PFSK-1 (cell line): ENCODE results near the gene DPH7.

Source experiments
- FOXP2 ChIP-seq: optimal IDR thresholded peaks from 2 replicates; pipeline ENCODE3; 2011; ENCODE audit warnings: borderline replicate concordance, control low read depth, inconsistent platforms; ENCODE audit not compliant: insufficient read depth; ENCODE audit errors: extremely low read length, extremely low read depth
- POLR2AphosphoS5 ChIP-seq: IDR thresholded peaks from 2 replicates; pipeline ENCODE4 v1.6.1; 2012; ENCODE audit warnings: low read depth, mild to moderate bottlenecking, control low read depth, low read length, moderate library complexity
- REST ChIP-seq, 2 experiments: IDR thresholded peaks; 2 replicates each; pipeline versions ENCODE4 v1.6.1 to v1.8.0; 2011 to 2012; ENCODE audit warnings: low read depth in 2 of 2, low read length in 2 of 2, control low read depth in 1 of 2, inconsistent platforms in 1 of 2, mild to moderate bottlenecking in 1 of 2, moderate library complexity in 1 of 2; ENCODE audit not compliant: insufficient read depth in 1 of 2
- SIN3A ChIP-seq: IDR thresholded peaks from 2 replicates; pipeline ENCODE4 v1.6.1; 2012; ENCODE audit warnings: mild to moderate bottlenecking, low read length, moderate library complexity, borderline replicate concordance; ENCODE audit not compliant: insufficient read depth
- TAF1 ChIP-seq: IDR thresholded peaks from 2 replicates; pipeline ENCODE4 v1.6.1; 2012; ENCODE audit warnings: low read length, control low read depth, borderline replicate concordance; ENCODE audit not compliant: insufficient read depth

The DPH7 gene

GRCh38 chr9:137543237-137543963, 35.3 kb downstream of the DPH7 start:
- TF ChIP-seq POLR2AphosphoS5: no peak
- TF ChIP-seq SIN3A: no peak
- TF ChIP-seq TAF1: no peak
- TF ChIP-seq REST (IDR thresholded peaks at IDR 0.05; ENCODE audit: insufficient read depth in 1 of 2, low read depth in 2 of 2, low read length in 2 of 2): no peak
- no peak for TF ChIP-seq FOXP2

GRCh38 chr9:137542486-137542885, 36.2 kb downstream of the DPH7 start:
- TF ChIP-seq FOXP2: no peak
- no peak for TF ChIP-seq SIN3A
- no peak for TF ChIP-seq TAF1
- TF ChIP-seq POLR2AphosphoS5: no peak
- TF ChIP-seq REST (IDR thresholded peaks at IDR 0.05; ENCODE audit: insufficient read depth in 1 of 2, low read depth in 2 of 2, low read length in 2 of 2): no peak

- TF ChIP-seq REST (IDR thresholded peaks at IDR 0.05; ENCODE audit: insufficient read depth in 1 of 2, low read depth in 2 of 2, low read length in 2 of 2) (no peak), FOXP2 (no peak), TAF1 (no peak), POLR2AphosphoS5 (no peak), SIN3A (no peak)
Measured at GRCh38 chr9:137540536-137540935, 38.2 kb downstream of the DPH7 start.

GRCh38 chr9:137538058-137538457, 40.7 kb downstream of the DPH7 start:
- TF ChIP-seq SIN3A (no peak), FOXP2 (no peak), REST (IDR thresholded peaks at IDR 0.05; ENCODE audit: insufficient read depth in 1 of 2, low read depth in 2 of 2, low read length in 2 of 2) (no peak), TAF1 (no peak), POLR2AphosphoS5 (no peak)

GRCh38 chr9:137535120-137535428, 43.7 kb downstream of the DPH7 start:
- TF ChIP-seq TAF1 (no peak), POLR2AphosphoS5 (no peak), SIN3A (0 out of 2 replicates have a peak, but pooled peaks have one; percentile 59), REST (IDR thresholded peaks at IDR 0.05; ENCODE audit: insufficient read depth in 1 of 2, low read depth in 2 of 2, low read length in 2 of 2) (no peak), FOXP2 (no peak)
